Panc1 (cell line): Measurements from ENCODE around the gene PCDHGC3.

Experiments
- CTCF ChIP-seq: fragments of 450-650 bp; IDR thresholded peaks from 2 replicates; pipeline ENCODE4 v1.5.1; 2017; ENCODE audit warnings: mild to moderate bottlenecking
- POLR2AphosphoS5 ChIP-seq: IDR thresholded peaks from 2 replicates; pipeline ENCODE4 v1.6.1; 2012; ENCODE audit warnings: mild to moderate bottlenecking, low read depth, low read length, moderate library complexity
- REST ChIP-seq, 2 experiments: IDR thresholded peaks; 2 replicates each; pipeline ENCODE4 v1.6.1; 2011 to 2012; ENCODE audit warnings: low read depth in 2 of 2, control low read depth in 1 of 2, low read length in 1 of 2, mild to moderate bottlenecking in 1 of 2, moderate library complexity in 1 of 2; ENCODE audit not compliant: insufficient read depth in 1 of 2
- SIN3A ChIP-seq: IDR thresholded peaks from 2 replicates; pipeline ENCODE4 v1.6.1; 2012; ENCODE audit warnings: low read depth, mild to moderate bottlenecking, low read length, moderate library complexity, borderline replicate concordance; ENCODE audit not compliant: insufficient read depth
- TCF7L2 ChIP-seq: IDR thresholded peaks from 2 replicates; pipeline ENCODE4 v1.6.1; 2011; ENCODE audit warnings: mild to moderate bottlenecking, low read depth, low read length, inconsistent platforms

GRCh38 chr5:141487131-141487530, 11.4 kb downstream of the PCDHGC3 start:
- TF ChIP-seq REST (IDR thresholded peaks at IDR 0.05; ENCODE audit: insufficient read depth in 1 of 2, low read depth in 2 of 2, low read length in 1 of 2), result no peak
- no peak for TF ChIP-seq TCF7L2
- TF ChIP-seq POLR2AphosphoS5, result no peak
- TF ChIP-seq CTCF, result no peak
- no peak for TF ChIP-seq SIN3A
